C1 segment of cervical spinal cord (tissue), 14 donors: Measurements from ENCODE around the gene UNC80.

Experiments
- DNase-seq, 14 donors: peaks; one replicate each; lab custom pipeline; 2025; lab: John Stamatoyannopoulos, UW

UNC80 gene

DNA sequence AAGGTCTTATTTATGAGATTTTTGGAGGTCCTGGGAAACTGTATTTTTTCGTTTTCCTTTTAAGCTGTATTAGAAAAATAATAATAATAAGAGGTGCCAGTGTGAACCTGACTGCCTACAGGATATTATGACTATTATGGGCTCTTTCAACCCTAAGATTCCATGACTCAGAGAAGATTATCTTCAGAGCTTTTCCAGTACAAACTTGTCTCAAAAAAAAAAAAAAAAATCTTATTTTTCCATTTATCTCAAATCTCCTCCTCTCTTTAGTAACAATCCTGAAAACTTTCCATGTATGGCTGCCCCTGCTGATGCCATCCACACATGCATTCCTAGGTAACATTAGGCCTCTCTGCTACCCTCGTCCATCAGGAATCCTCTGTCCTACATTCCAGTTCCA lies 194.1 kb downstream of the UNC80 start:
- no peak for DNase-seq

DNA sequence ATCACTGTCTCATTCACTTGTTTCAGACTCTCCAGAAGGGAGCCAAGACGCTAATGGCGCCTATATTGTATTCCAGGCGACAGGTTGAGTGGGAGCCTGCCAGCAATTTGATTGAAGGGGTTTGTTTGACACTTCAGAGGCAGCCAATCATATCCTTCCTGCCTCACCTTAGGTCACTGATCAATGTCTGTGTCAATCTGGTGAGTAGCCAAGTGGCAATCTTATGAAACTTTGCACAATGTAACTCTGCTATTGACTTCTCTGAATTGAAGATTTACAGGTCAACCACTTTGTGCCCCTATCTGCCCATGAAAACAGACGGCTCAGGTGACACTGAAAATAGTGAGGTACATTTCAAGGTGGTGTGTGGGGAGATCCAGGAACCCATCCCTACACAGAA lies 198.1 kb downstream of the UNC80 start:
- no peak for DNase-seq

DNA sequence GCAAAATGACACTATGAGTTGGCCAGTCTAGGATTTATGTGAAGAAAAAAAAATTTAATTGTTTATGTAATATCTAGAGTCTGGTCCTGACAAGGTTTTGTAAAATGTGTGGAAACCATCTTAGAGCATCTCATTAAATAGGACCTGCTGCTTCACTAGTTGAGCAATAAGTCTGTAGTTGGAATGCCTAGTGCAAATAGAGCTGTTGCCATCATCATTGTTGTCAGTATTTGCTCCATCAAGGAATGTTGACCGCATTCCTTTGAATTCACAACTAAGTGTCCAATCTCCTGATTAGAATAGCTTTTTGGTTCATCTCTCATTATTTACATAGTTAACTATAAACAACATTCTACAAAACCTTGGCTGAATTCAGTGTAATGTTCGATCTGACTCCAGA lies 198.6 kb downstream of the UNC80 start:
- no peak for DNase-seq

DNA sequence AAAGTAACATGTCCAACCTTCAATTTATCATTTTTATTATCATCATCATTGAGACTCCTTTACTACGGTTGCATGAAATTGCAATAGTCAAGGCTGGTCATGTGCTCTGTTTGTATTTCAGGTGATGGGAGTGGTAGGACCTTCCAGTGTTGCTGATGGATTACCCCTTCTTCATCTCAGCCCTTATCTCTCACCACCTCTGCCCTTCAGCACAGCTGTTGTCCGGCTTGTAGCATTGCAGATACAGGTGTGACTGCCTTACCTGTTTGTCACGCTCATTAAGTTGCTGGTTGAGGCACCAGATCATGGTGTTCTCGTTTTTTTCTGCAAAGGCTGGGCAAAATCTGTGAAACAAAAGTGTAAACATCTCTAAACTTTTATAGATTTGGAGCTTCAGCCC lies 199.1 kb downstream of the UNC80 start:
- DNase-seq, result no peak

DNA sequence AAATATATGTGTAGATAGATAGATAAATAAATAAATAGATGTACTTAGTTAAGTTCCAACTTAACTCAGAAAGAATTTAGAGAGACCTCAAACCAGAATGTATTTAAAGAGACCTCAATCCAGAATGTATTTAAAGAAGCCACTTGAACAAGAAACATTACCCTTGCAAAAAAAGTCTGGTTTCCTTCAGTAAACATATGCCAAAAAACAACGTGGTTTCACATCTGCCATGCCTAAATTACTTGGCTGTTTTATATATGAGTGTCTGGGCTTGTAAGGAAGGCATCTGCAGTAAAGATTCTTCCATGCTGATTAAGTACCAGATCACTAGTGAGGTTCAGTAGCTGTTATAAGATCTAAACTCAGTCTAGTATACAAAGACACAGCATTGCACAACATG lies 201.7 kb downstream of the UNC80 start:
- no peak for DNase-seq

DNA sequence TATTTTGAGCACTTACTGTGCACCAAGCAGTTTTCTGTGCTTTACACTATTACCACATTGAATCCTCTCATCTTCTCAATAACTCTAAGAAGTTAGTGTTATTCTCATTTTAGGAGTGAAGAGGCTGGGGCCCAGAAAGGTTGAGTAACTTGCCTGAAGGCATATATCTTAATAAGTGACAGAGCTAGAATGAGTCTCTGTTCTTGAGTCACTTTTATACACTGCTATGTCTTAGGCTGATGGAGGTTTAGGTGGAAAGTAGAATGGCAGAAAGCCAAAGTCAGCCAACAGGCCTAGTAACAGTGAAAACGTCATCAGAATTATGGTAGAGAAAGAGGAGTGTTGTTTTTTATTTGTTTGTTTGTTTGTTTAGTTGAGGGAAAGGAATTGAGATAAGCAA lies 202.9 kb downstream of the UNC80 start:
- DNase-seq, result no peak

DNA sequence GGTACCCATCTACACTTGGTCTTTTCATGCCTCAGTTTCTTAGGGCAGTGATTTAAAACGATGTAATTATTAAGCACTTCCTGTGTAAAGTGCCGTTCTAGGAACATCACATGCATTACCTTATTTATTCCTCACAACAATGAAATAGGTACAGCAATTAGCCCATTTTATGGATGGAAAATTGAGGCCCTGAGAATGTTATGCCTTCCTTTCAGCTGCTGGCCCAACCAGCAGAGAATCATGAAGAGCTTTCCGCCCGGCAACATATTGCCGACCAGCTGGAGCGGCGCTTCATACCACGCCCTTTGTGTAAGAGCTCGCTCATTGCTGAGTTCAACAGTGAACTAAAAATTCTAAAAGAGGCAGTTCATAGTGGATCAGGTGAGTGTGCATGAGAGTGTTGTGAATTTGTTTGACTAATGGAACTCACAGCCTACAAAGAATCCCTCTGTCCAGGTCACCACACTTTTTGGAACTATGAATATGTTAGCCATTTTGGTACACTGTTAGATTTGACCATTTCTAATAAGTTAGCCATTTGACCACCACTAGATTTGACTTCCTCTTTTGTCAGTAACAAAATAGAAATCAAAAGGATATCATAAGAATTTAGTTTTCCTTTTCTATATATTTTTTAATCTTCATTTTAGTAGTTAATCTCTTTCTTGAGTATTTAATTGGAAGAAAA lies 205.2 kb downstream of the UNC80 start:
- no peak for DNase-seq

DNA sequence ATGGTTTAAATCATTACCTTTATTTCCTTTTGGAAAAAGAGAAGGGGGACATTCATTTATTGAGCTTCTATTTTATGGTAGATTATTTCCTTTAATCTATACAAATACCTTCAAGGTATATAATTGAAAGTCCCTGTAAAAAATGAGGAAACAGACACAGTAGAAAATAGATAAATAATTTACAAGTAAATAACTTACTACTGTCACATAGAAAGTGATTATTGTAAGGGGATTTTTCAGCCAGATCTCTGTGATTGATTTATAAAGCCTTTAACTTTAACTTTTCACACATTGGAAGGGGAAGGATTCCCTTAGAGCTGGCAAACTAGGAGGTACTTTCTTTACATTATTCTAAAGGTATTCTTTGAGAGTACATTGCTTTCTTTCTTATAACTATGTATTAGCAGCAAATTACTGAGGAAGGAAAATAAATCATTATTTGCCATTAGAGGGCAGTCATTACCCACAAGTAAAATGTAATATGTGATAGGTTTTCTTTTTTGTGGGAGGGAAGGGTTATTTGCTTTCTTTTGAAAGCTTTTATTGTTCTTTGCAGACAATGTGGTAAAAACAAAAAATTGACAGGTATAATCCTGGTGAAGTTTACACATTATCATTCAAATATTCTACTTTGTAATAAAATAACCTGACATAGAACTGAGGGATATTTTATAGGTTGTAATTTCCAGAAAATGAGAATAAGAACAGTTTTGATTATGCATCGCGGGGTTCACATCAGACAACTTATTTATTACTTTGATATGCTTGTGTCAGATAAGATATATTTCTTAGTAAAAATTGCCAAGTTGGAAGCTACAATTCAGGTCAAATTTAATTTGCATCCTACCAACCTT lies 206.0 kb downstream of the UNC80 start:
- peak in 1 of 14 donors; percentile 3 for DNase-seq

DNA sequence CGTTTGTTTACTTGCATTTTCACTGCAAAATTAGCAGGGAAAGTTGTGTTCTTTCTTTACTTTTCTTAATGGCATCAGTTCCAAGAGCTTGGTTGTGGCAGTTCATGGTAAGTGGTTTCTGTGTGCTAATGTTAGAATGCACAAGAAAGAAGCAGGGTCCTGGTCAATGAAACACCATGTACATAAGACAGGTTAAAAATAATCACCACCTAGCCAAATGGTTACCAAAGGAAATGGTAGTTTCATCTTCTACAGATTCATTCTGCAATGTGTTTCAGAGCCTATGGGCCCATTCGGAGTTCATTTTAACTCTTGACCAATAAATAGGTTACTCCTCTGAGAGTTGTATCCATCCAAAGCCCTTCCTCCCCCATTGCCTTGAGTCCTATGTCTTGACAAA lies 212.7 kb downstream of the UNC80 start:
- DNase-seq, result no peak

DNA sequence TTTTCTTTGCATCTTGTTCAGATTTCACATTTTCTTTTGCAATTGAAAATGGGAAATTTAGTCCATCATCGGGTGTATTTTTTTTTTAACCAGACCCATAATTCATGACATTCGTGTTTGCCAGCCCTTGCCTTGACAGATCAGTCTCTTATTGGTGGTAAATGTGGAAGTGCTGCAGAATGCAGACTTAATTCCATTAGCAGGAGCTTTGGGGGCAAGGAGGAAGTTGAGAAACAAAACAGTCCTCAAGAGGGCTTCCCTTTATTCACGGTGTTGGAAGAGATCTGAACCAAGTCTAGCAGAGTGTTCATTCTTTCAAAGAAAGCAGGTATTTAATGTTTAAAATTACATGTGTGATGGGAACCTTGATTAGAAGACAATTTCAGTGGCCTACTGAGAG lies 214.2 kb downstream of the UNC80 start:
- DNase-seq, result no peak

DNA sequence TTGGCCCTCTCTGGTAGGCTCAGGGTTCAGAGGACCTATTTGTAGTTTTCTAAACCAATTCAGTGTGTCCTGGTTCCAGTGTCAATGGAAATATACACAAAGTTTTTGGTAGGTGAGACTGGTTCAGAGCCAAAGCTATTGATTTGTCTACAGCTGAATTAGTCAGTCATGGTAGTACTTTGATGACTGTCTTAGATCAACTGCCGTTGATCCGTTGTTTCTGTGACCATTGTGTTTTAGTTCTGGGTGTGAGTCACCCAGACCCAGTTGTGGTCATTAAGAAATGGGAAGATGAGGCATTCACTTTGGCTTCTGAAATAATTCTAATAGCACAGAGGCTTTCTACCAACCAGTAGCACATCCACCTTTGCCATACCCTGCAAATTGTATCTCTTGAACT lies 214.8 kb downstream of the UNC80 start:
- DNase-seq, result no peak

DNA sequence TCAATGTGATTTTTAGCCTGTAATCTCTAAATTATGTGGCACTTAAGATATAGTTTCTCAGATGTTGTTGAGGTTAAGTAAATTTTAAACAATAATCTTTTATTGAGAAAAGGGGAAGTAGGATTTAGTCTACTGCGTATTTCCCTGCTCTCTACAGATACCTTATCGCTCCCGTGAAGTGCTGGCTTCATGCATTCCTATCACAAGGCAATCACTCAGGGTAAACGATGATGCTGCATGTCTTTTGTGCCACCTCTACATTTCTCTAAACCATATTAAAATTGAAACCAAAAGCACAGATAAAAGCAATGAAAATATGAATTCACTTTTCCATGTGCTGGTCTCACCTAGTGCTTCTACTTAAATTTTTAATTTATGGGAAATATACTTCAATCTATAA lies 216.4 kb downstream of the UNC80 start:
- no peak for DNase-seq

DNA sequence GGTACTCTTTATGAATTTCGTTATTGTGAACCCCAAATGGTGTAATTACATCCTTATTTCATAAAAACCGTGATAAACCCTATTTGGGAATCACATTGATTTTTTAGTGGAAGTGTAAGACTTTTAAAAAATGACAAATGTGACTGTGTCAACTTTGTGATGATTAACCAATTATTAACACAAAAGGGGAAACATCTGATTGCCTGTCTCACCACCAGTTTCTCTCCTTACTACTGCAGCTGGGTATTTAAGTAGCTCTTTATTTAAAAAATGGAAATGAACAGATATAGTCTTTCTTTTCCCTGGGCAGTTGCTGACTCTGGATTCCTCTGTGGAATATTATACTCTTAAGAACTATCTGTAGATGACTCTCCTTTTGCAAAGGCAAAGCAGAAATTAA lies 219.2 kb downstream of the UNC80 start:
- no peak for DNase-seq

DNA sequence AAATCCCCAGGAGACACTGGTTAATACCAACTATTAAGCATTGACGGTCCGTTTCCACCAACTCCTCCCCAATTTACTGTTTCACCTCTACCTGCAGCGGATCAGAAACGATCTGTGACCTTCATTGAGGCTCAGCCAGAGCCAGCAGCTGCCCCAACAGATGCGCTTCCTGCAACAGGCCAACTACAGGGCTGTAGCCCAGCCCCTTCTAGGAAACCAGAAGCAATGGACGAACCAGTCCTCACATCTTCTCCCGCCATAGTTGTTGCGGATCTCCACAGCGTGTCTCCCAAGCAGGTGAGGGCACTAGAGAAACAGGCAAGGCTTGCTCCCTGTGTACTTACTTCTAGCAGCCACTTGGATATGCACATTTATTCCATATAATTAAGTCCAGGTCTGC lies 222.3 kb downstream of the UNC80 start:
- no peak for DNase-seq

DNA sequence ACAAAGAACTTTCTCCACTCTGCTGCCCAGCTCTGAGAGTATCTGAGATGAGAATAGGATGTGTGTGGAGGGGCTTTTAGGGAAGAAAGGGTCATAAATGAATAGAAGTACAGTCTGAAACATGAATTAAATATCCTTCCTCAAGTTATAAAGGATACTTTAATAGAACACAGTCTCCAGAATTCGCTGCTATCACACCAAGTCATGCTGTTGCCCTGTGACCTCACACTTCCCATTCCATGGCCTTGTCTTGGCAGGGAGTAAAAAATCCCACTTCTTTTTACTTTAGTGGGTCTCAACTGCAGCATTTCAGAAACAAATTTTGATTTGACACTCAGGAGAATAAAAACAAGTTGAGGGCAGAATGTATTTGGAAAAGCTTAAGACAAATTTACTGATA lies 227.0 kb downstream of the UNC80 start:
- DNase-seq, result no peak

DNA sequence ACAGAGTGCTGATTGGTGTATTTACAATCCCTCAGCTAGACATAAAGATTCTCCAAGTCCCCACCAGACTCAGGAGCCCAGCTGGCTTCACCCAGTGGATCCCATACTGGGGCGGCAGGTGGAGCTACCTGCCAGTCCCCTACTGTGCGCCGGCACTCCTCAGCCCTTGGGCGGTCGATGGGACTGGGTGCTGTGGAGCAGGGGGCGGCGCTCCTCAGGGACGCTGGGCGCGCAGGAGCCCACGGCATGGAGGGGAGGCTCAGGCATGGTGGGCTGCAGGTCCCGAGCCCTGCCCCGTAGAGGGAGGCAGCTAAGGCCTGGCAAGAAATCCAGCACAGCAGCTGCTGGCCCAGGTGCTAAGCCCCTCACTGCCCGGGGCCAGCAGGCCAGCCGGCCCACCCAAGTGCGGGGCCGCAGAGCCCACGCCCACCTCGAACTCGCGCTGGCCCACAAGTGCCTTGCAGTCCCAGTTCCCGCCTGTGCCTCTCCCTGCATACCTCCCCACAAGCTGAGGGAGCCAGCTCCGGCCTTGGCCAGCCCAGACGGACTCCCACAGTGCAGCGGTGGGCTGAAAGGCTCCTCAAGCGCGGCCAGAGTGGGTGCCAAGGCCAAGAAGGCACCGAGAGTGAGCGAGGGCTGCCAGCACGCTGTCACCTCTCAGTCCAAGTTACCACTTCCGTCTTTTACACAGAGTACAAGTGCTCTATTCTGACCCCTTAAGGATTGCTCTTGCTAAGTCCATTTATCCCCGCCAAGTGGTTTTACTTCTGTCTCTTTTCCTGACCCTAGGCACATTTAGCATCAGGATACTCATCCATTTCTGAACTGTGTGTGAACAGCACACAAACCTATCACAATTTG lies 229.1 kb downstream of the UNC80 start:
- no peak for DNase-seq

DNA sequence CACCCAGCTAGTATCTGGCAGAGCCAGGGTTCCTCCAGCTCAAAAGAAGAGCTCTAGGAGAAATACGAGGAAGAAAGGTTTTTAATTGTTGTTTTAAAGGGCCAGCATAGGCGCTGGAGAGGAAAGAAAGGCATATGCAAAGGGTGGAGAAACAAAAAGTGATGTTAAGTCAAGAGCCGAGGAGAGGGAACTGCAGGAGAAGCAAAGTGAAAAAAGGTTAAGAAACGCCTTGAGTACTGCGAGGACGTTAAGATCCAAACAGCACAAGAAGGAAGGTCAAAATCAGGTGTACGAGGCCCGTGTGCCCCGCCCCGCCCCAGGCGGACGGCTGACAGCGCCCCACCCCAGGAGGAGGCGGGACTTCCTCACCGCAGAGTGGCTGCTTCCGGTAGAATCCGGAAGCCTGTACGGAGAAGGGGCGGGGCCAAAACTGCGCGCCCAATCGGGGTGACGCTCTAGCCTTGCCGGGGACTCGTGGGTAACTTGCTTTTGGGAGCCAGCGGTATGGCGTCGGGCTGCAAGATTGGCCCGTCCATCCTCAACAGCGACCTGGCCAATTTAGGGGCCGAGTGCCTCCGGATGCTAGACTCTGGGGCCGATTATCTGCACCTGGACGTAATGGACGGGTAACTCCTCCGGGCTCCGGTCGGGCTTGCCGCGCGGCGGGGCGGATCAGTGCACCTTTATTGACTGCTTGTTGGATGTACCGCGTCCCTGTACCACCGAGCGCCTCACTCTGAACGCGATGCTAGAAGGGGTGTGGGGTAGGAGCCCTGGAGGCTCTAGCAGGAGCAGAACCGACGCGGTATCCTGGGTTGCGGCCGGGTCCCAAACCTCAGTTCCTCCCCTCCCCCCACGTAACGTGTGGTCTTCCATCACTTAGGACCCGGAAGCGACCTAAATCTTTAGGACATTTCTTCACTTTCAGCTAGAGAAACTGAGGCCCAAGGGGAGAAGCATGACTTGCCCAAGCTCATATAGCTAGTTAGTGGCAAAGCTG lies 230.8 kb downstream of the UNC80 start, which contains the start of gene RPE:
Gene RPE (plus strand): TSS at position 481 of the 1,000 bp plus-strand sequence. CDS start 24 bp downstream, at position 505.
- peak; percentile 62 to 95 (median 92) for DNase-seq

DNA sequence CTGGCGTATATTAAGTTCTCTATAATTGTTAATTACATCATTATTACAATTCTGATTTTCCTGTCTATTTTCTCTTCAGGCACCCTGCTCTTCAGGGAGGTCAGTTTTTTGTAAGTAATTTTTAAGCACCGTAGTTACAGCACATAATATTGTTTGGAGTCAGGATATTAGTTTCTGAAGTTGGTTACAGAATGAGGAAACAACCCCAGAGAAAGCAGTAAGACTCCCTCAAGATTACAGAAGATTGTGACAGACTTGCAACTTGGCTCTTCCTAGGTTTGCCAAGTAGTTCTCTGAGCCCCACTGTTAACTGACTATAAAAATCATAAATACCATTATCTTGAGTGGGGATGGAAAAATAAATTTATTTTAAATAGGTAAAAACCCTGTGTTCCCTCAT lies 231.7 kb downstream of the UNC80 start:
- no peak for DNase-seq

DNA sequence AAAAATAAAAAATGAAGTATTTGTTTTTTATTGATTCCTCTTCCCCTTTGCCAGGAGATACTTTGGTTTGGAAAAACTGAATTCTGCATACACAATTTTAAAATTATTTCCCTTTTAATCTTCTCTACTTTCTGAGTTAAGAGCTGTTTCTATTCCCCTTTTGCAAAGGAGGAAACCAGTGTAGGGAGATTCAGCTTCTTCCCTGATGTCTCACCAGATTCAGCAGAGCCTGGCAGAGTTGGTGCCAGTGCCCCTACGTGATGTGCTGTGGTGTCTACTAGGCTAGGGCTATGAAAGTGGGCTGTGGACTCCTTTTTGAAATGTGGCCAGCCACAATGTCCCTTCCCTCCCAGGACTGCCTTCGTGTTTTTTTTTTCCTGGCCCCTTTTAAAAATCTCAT lies 233.2 kb downstream of the UNC80 start:
- no peak for DNase-seq

DNA sequence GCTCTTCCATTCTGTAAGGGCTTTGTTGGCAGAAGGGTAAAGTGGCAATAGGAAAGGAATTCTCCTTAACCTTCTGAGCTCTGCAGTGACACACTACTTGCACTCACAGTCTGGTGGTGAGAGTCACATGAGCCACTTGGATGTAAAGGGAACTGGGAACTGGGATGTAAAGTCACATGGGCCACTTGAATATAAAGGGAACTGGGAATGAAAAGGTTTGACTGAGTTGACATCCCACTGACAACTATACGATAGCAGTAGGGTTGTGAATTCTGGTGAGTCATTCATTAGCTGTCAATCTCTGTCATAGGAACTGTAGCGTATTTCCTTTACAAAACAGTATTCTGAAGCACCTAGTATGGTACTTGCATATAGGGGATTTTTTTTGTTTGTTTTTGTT lies 236.3 kb downstream of the UNC80 start:
- DNase-seq, result no peak

DNA sequence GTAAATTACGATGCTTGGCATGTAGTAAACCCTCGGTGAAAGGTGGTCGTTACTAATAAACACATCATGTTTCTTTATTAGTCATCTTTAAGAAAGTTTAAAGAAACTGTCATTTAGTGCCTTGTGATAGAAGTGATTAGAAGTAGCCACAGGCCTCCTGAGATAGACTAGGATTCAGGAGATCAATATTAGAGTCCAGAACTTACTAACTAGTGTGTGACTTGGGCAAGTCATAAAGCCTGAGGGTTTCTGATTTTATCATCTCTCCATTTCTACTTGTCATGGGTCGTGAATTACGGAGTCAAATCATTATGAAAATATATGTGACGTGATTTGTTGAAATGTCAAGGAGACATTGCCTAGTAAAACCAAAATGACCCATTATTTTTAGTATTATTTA lies 237.5 kb downstream of the UNC80 start:
- no peak for DNase-seq
